ENCODE results near the gene NLRP14.

The NLRP14 gene

GRCh38 chr11:7030836-7031235 lies 10.6 kb downstream of the NLRP14 start:
- Mint-ChIP-seq H3K27me3 (peaks cover 1% of the 10 kb centered on the region), H3K9me3 (no peaks in the 10 kb centered on the region), H3K4me1 (no peaks in the 10 kb centered on the region), H3K27ac (no peak overlapping the region), H3K4me3 (no peak overlapping the region), H3K36me3 (no peaks in the 10 kb centered on the region)

GRCh38 chr11:7031471-7031871 lies 11.2 kb downstream of the NLRP14 start:
- H3K27ac Mint-ChIP-seq = no peak overlapping the region
- no peaks in the 10 kb centered on the region for H3K36me3 Mint-ChIP-seq
- H3K4me1 Mint-ChIP-seq = no peaks in the 10 kb centered on the region
- H3K4me3 Mint-ChIP-seq = no peak overlapping the region
- no peaks in the 10 kb centered on the region for H3K9me3 Mint-ChIP-seq
- peaks cover 1% of the 10 kb centered on the region for H3K27me3 Mint-ChIP-seq

- H3K36me3 Mint-ChIP-seq = no peaks in the 10 kb centered on the region
- no peaks in the 10 kb centered on the region for H3K4me1 Mint-ChIP-seq
- no peak overlapping the region for H3K27ac Mint-ChIP-seq
- H3K9me3 Mint-ChIP-seq = no peaks in the 10 kb centered on the region
- H3K27me3 Mint-ChIP-seq = peaks cover 1% of the 10 kb centered on the region
- H3K4me3 Mint-ChIP-seq = no peak overlapping the region
Observed at GRCh38 chr11:7032692-7033091, 12.4 kb downstream of the NLRP14 start.

GRCh38 chr11:7034019-7034418 lies 13.7 kb downstream of the NLRP14 start:
- Mint-ChIP-seq H3K9me3 (no peaks in the 10 kb centered on the region), H3K4me3 (no peak overlapping the region), H3K36me3 (no peaks in the 10 kb centered on the region), H3K27me3 (peaks cover 1% of the 10 kb centered on the region), H3K4me1 (no peaks in the 10 kb centered on the region), H3K27ac (no peak overlapping the region)

DNA sequence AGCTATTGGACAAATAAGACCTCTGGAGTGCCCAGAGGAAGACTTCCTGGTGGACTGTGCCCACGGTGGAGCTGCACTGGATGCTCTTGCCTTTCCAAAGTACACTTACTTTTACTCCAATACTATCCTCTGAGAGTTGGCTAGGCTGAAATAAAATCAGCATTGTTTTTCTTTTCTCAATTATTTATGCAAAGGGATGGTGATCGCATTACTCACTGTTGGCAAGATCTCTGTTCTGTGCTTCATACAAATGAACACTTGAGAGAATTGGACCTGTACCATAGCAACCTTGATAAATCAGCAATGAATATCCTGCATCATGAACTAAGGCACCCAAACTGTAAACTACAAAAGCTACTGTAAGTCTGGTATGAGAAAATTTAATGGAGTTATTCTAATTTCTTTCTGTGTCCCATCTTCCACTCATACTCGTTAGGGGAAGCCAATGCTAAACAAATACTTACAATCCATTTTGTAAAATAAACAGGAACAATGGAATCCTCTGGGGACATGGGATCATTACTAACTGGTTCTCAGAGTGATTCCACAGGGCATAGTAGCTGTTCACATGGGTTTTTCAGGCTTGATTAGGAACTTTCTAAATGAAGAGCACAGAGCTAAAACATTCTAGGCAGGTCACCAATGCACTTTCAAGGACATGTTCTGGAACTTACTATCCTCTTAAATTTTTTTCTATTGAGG lies 26.3 kb downstream of the NLRP14 start:
- Mint-ChIP-seq H3K27me3 (peaks cover 10% of the 10 kb centered on the region), H3K4me3 (no peak overlapping the region), H3K27ac (no peak overlapping the region), H3K4me1 (no peaks in the 10 kb centered on the region), H3K9me3 (no peaks in the 10 kb centered on the region), H3K36me3 (no peaks in the 10 kb centered on the region)

GRCh38 chr11:7050191-7050590 lies 29.9 kb downstream of the NLRP14 start:
- peaks cover 8% of the 10 kb centered on the region for H3K27me3 Mint-ChIP-seq
- no peaks in the 10 kb centered on the region for H3K9me3 Mint-ChIP-seq
- no peak overlapping the region for H3K27ac Mint-ChIP-seq
- H3K4me1 Mint-ChIP-seq = no peaks in the 10 kb centered on the region
- H3K36me3 Mint-ChIP-seq = no peaks in the 10 kb centered on the region
- no peak overlapping the region for H3K4me3 Mint-ChIP-seq

GRCh38 chr11:7056828-7057513 lies 36.7 kb downstream of the NLRP14 start:
- no peaks in the 10 kb centered on the region for H3K4me1 Mint-ChIP-seq

DNA sequence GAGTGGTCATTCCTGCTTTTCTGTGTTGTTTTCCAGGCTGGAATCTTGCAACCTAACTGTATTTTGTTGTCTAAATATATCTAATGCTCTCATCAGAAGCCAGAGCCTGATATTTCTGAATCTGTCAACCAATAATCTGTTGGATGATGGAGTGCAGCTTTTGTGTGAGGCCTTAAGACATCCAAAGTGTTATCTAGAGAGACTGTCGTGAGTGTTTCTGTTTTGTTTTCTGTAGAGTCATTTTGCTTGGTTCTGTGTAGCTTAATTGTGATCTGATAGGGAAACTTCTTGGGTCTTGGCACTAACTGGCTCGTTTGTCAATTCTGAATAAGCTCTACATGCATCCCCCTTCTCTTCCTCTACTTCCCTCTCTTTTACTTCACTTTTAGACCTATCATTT lies 37.4 kb downstream of the NLRP14 start:
- Mint-ChIP-seq H3K27me3 (peaks cover 6% of the 10 kb centered on the region), H3K4me3 (no peak overlapping the region), H3K4me1 (no peaks in the 10 kb centered on the region)

More at GRCh38 chr11:7056828-7057513, 36.7 kb downstream of the NLRP14 start:
- Mint-ChIP-seq H3K27ac (no peak overlapping the region), H3K9me3 (no peaks in the 10 kb centered on the region), H3K27me3 (peaks cover 5% of the 10 kb centered on the region), H3K4me3 (no peak overlapping the region), H3K36me3 (no peaks in the 10 kb centered on the region)

DNA sequence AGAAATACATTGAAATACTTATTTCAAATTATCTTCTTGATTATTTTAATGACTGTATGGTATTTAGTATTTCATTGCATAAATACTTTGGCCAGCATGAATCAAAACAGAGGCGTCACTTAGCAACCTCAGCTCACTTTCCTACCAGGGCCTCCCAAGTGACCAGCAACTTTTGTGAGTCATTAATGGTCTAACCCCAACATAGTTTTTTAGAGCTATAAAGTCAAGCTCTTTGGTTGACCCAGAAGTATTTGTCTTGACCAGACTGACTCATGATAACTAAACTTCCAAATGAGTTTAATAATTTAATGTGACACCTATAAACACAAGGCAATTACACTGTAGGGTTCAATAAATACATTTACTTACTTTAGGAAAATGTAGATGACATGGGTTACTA lies 40.6 kb downstream of the NLRP14 start:
- H3K9me3 Mint-ChIP-seq = no peaks in the 10 kb centered on the region
- no peak overlapping the region for H3K4me3 Mint-ChIP-seq
- no peaks in the 10 kb centered on the region for H3K36me3 Mint-ChIP-seq
- H3K27ac Mint-ChIP-seq = no peak overlapping the region
- H3K4me1 Mint-ChIP-seq = no peaks in the 10 kb centered on the region
- peaks cover 3% of the 10 kb centered on the region for H3K27me3 Mint-ChIP-seq

More for the DNA sequence above, 37.4 kb downstream of the NLRP14 start:
- Mint-ChIP-seq H3K36me3 (no peaks in the 10 kb centered on the region), H3K27ac (no peak overlapping the region), H3K9me3 (no peaks in the 10 kb centered on the region)

- H3K9me3 Mint-ChIP-seq = no peaks in the 10 kb centered on the region
- H3K4me3 Mint-ChIP-seq = no peak overlapping the region
- no peaks in the 10 kb centered on the region for H3K4me1 Mint-ChIP-seq
- no peaks in the 10 kb centered on the region for H3K36me3 Mint-ChIP-seq
- H3K27me3 Mint-ChIP-seq = peaks cover 3% of the 10 kb centered on the region
- no peak overlapping the region for H3K27ac Mint-ChIP-seq
Observed at GRCh38 chr11:7062534-7062933, 42.3 kb downstream of the NLRP14 start.

GRCh38 chr11:7072401-7073028 lies 52.2 kb downstream of the NLRP14 start:
- Mint-ChIP-seq H3K27ac (no peak overlapping the region), H3K9me3 (no peaks in the 10 kb centered on the region), H3K27me3 (peaks cover 8% of the 10 kb centered on the region), H3K4me3 (no peak overlapping the region), H3K4me1 (no peaks in the 10 kb centered on the region), H3K36me3 (no peaks in the 10 kb centered on the region)

DNA sequence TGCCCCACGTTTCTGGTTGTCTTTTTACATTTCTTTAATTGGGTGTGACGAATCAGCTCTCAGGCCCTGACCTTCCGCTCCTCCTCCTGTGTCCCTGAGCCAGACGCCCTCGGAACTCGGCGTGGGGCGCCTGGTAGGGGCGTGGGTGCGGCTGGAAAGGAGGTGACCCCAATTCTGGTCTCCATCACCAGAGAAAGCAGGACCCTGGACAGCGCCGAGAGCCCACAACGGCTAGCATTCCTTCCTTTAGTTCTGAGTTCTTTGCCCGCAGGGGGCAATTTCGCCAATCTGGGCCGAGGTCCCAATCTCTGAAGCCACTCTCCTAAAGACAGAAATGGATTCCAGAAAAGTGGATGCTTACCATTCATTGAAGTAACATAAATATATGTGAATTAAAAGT lies 56.8 kb downstream of the NLRP14 start:
- Mint-ChIP-seq H3K4me3 (no peak overlapping the region), H3K27ac (no peak overlapping the region), H3K27me3 (peaks cover 6% of the 10 kb centered on the region), H3K36me3 (no peaks in the 10 kb centered on the region), H3K9me3 (peaks cover 5% of the 10 kb centered on the region), H3K4me1 (no peaks in the 10 kb centered on the region)

GRCh38 chr11:7079545-7080135 lies 59.4 kb downstream of the NLRP14 start:
- H3K4me3 Mint-ChIP-seq = no peak overlapping the region
- H3K27ac Mint-ChIP-seq = no peak overlapping the region
- no peaks in the 10 kb centered on the region for H3K36me3 Mint-ChIP-seq
- peaks cover 9% of the 10 kb centered on the region for H3K27me3 Mint-ChIP-seq
- H3K4me1 Mint-ChIP-seq = no peaks in the 10 kb centered on the region
- H3K9me3 Mint-ChIP-seq = peaks cover 5% of the 10 kb centered on the region

GRCh38 chr11:7080900-7081299 lies 60.6 kb downstream of the NLRP14 start:
- peaks cover 6% of the 10 kb centered on the region for H3K27me3 Mint-ChIP-seq
- H3K4me1 Mint-ChIP-seq = no peaks in the 10 kb centered on the region
- no peak overlapping the region for H3K4me3 Mint-ChIP-seq
- H3K36me3 Mint-ChIP-seq = no peaks in the 10 kb centered on the region
- H3K9me3 Mint-ChIP-seq = peaks cover 5% of the 10 kb centered on the region
- no peak overlapping the region for H3K27ac Mint-ChIP-seq

DNA sequence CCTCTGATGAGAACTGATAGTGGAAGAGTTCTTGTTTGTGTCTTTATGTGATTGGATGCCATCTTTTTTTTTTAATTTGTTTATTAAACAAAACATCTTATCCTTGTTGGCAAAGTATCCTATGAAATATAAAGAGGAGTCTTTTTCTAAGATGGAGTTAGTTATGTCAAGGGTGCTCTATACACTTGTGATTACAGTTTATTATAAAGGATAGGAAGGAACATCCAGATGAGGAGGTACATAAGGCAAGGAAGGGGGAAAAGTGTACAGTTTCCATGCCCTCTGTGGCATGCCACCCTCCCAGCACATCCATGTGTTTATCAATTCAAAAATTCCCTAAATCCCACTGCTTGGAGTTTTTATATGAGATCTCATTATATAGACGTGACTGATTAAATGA lies 61.2 kb downstream of the NLRP14 start:
- Mint-ChIP-seq H3K4me1 (no peaks in the 10 kb centered on the region), H3K27me3 (peaks cover 6% of the 10 kb centered on the region), H3K27ac (no peak overlapping the region), H3K36me3 (no peaks in the 10 kb centered on the region), H3K9me3 (peaks cover 5% of the 10 kb centered on the region), H3K4me3 (no peak overlapping the region)

GRCh38 chr11:7088921-7089320 lies 68.6 kb downstream of the NLRP14 start, which contains the start of gene RBMXL2:
Gene RBMXL2 (plus strand): TSS chr11:7088998. CDS start chr11:7089121, 123 bp downstream.
- Mint-ChIP-seq H3K27me3 (peaks cover 8% of the 10 kb centered on the region), H3K9me3 (no peaks in the 10 kb centered on the region), H3K27ac (no peak within 1 kb of the TSS), H3K4me3 (no peak within 1 kb of the TSS), H3K36me3 (no peaks in the 10 kb centered on the region), H3K4me1 (no peaks in the 10 kb centered on the region)

Data from activated naive CD4-positive, alpha-beta T cell treated with anti-CD3 and anti-CD28 coated beads, Interleukin-2, amount 50 U/mL, for 24 hours (primary cell).